ENCODE data around the gene NEK6.

Gene NEK6

DNA sequence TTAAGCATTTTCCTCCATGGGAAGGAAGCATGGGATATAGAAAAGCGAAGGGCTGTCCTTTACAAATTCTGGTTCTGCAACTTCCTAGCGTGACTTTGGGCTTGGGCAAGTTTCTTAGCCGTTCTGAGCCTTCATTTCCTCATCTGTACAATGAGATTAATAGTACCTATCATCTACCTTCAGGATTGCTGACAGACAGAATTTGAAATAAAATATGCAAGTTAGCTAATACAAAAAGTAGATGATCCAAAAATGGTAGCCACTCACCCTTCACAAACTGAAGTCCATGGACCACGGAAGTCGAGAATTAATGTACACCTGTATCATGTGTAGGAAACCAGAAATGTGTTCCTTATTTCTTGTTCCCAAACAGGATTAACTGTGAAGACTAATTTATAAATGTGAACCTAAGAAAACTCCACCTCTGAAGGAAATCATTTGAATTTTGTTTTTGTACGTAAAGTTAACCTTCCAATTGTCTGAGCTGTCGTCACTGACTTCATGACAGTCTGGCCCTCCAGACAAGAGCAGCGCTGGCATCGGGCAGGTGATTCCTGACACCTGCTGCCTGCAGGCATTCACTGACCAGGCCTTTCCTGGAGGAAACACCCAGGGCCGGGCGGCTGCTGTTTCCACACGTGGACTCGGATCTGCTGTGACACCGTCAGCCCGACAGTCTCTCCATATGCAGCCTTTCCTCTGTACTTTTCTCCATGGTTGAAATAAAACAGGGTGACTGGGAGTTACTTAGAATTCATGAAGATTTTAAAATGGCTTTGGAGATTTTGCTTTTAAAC lies 94.1 kb downstream of the NEK6 start (continued):
- TF ChIP-seq, protein P1, sequence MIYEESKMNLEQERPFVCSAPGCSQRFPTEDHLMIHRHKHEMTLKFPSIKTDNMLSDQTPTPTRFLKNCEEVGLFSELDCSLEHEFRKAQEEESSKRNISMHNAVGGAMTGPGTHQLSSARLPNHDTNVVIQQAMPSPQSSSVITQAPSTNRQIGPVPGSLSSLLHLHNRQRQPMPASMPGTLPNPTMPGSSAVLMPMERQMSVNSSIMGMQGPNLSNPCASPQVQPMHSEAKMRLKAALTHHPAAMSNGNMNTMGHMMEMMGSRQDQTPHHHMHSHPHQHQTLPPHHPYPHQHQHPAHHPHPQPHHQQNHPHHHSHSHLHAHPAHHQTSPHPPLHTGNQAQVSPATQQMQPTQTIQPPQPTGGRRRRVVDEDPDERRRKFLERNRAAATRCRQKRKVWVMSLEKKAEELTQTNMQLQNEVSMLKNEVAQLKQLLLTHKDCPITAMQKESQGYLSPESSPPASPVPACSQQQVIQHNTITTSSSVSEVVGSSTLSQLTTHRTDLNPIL (CRISPR knock-in tag; IDR thresholded peaks at IDR 0.05; ENCODE audit: low read depth), result no peak
- TF ChIP-seq BACH2 (CRISPR knock-in tag; IDR thresholded peaks at IDR 0.05; ENCODE audit: borderline replicate concordance) (no peak), ARNTL (CRISPR knock-in tag; IDR thresholded peaks at IDR 0.05; ENCODE audit: borderline replicate concordance, low read depth) (no peak), TCF4 (CRISPR knock-in tag; IDR thresholded peaks at IDR 0.05; ENCODE audit: borderline replicate concordance) (no peak), ISL1 (CRISPR knock-in tag; IDR thresholded peaks at IDR 0.05) (no peak), SNAI2 (CRISPR knock-in tag; IDR thresholded peaks at IDR 0.05) (no peak)

DNA sequence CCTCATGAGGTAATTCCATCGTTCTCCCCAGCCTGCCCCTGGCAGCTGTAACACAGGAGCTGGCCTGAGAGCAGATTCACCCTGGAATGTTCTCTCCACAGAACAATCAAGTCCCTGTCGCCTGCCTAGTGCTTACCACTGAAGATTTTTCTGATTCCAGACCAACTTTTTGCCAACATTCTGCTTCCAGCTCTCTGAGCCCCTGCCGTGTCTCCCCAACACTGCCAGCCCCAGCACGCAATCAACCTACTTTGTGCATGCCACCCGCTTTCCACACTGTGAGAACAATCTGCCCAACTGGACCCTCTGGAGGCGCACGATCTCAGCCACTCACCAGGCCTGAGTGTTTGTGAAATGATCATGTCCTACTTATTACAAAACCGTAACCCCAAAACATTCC lies 94.9 kb downstream of the NEK6 start:
- TF ChIP-seq, protein P2, sequence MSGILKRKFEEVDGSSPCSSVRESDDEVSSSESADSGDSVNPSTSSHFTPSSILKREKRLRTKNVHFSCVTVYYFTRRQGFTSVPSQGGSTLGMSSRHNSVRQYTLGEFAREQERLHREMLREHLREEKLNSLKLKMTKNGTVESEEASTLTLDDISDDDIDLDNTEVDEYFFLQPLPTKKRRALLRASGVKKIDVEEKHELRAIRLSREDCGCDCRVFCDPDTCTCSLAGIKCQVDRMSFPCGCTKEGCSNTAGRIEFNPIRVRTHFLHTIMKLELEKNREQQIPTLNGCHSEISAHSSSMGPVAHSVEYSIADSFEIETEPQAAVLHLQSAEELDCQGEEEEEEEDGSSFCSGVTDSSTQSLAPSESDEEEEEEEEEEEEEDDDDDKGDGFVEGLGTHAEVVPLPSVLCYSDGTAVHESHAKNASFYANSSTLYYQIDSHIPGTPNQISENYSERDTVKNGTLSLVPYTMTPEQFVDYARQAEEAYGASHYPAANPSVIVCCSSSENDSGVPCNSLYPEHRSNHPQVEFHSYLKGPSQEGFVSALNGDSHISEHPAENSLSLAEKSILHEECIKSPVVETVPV (CRISPR knock-in tag; IDR thresholded peaks at IDR 0.05), result no peak

DNA sequence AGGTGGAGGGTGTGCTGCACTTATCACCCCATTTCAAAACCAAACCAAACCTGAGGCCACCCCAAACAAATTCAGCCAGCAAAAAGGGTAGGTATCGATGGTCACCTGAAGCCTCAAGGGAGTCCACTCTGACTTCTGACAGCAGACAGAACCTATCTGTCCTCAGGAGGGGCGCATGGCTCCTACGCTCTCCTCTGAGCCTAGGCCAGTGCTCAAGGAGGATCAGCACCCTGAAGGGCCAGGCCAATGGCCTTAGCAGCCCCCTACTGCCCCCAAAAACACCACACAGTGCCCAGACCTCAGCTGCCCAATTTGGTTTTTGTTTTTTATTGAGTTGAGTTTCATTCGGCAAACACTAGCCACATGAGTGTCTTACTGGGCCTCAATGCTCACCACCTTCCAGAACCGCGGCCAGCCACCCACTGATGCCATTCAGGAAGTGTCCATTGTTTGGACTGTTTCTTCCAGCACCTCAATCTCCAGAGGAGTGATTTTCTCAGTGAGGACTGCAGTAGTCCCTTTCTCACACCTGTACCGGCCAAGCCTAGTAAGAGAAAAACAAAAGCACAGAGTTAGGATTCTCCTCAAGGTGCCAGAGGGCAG lies 95.5 kb downstream of the NEK6 start:
- ATAC-seq, result no peak
- no peak for TF ChIP-seq ARNTL (CRISPR knock-in tag; IDR thresholded peaks at IDR 0.05; ENCODE audit: borderline replicate concordance, low read depth)
- no peak for TF ChIP-seq ZNF565 (CRISPR knock-in tag; conservative IDR thresholded peaks at IDR 0.05; ENCODE audit: low read depth)

More for the DNA sequence above, 94.9 kb downstream of the NEK6 start:
- ATAC-seq, result no peak

DNA sequence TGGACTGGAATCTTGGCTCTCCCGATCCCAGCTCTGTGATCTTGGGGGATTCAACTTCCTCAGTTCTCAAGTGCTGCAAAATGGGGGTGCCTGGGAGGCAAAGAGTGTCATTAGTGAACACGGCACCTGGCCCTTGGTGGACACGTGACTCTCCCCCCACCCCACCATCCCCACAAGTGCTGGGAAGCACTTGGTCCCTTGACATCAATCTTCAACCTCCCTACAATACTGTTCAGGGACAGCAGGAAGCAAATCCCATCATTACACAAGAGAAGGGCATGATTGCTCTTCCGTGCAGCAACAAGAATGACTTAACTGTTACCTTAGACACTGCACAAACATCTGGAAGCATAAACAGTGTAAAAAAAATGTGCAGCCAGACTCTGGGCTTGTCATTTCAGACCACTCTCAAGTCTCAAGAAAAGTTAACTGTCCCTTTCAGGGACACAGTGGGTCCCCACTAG lies 96.1 kb downstream of the NEK6 start:
- TF ChIP-seq, protein P2 (CRISPR knock-in tag; IDR thresholded peaks at IDR 0.05), result no peak
- TF ChIP-seq, protein P3, sequence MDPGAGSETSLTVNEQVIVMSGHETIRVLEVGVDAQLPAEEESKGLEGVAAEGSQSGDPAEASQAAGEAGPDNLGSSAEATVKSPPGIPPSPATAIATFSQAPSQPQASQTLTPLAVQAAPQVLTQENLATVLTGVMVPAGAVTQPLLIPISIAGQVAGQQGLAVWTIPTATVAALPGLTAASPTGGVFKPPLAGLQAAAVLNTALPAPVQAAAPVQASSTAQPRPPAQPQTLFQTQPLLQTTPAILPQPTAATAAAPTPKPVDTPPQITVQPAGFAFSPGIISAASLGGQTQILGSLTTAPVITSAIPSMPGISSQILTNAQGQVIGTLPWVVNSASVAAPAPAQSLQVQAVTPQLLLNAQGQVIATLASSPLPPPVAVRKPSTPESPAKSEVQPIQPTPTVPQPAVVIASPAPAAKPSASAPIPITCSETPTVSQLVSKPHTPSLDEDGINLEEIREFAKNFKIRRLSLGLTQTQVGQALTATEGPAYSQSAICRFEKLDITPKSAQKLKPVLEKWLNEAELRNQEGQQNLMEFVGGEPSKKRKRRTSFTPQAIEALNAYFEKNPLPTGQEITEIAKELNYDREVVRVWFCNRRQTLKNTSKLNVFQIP (CRISPR knock-in tag; IDR thresholded peaks at IDR 0.05; ENCODE audit: borderline replicate concordance, low read depth), result no peak
- no peak for TF ChIP-seq ESRRG (CRISPR knock-in tag; IDR thresholded peaks at IDR 0.05)
- ATAC-seq, result no peak

DNA sequence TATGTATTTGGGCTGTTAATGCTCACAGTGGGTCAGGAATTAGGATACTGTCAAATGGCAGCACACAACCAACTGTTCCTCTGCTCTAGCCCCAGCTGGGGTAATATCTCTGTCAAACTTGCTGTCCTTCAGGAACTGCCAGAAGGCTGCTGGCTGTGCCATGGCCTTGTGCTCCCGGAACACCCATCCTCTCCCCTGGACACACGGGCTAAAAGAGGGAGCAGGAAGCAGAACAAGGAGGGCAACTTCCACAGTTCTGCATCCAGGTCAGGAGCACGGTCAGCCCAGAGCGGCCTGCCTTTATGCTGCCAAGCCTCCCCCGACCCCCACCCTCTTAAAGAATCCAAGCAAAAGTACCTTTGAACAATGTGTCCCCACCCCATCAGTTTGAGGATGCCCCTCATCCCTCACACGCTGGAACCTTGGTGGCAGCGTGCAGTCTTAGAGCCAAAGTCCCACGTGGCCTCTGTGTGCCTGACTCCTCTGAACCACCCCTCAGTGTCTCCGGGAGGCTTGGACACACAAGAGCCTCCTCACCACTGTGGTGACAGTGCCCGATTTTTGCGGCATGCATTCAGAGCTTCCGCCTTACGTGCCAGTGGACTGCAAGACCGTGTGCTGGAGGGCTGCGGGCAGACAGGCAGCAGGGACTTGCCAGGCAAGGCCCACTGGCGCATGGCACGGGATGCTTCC lies 96.7 kb downstream of the NEK6 start:
- ATAC-seq, result no peak
- TF ChIP-seq ZFP30 (CRISPR knock-in tag; IDR thresholded peaks at IDR 0.05) (no peak), TOX (CRISPR knock-in tag; IDR thresholded peaks at IDR 0.05; ENCODE audit: borderline replicate concordance) (no peak), ARNTL (CRISPR knock-in tag; IDR thresholded peaks at IDR 0.05; ENCODE audit: borderline replicate concordance, low read depth) (no peak), PPARA (CRISPR knock-in tag; IDR thresholded peaks at IDR 0.05; ENCODE audit: borderline replicate concordance) (no peak), RARB (CRISPR knock-in tag; IDR thresholded peaks at IDR 0.05) (no peak), CSDC2 (CRISPR knock-in tag; IDR thresholded peaks at IDR 0.05) (no peak), SNAI2 (CRISPR knock-in tag; IDR thresholded peaks at IDR 0.05) (no peak), GLIS3 (CRISPR knock-in tag; IDR thresholded peaks at IDR 0.05) (no peak), ISL1 (CRISPR knock-in tag; IDR thresholded peaks at IDR 0.05) (no peak), BACH2 (CRISPR knock-in tag; IDR thresholded peaks at IDR 0.05; ENCODE audit: borderline replicate concordance) (no peak), ESRRG (CRISPR knock-in tag; IDR thresholded peaks at IDR 0.05) (no peak), ZFP3 (CRISPR knock-in tag; IDR thresholded peaks at IDR 0.05) (no peak), ZNF565 (CRISPR knock-in tag; conservative IDR thresholded peaks at IDR 0.05; ENCODE audit: low read depth) (no peak), ZC3H10 (CRISPR knock-in tag; IDR thresholded peaks at IDR 0.05) (no peak), ZNF8 (CRISPR knock-in tag; IDR thresholded peaks at IDR 0.05) (no peak)
- TF ChIP-seq, protein P4, sequence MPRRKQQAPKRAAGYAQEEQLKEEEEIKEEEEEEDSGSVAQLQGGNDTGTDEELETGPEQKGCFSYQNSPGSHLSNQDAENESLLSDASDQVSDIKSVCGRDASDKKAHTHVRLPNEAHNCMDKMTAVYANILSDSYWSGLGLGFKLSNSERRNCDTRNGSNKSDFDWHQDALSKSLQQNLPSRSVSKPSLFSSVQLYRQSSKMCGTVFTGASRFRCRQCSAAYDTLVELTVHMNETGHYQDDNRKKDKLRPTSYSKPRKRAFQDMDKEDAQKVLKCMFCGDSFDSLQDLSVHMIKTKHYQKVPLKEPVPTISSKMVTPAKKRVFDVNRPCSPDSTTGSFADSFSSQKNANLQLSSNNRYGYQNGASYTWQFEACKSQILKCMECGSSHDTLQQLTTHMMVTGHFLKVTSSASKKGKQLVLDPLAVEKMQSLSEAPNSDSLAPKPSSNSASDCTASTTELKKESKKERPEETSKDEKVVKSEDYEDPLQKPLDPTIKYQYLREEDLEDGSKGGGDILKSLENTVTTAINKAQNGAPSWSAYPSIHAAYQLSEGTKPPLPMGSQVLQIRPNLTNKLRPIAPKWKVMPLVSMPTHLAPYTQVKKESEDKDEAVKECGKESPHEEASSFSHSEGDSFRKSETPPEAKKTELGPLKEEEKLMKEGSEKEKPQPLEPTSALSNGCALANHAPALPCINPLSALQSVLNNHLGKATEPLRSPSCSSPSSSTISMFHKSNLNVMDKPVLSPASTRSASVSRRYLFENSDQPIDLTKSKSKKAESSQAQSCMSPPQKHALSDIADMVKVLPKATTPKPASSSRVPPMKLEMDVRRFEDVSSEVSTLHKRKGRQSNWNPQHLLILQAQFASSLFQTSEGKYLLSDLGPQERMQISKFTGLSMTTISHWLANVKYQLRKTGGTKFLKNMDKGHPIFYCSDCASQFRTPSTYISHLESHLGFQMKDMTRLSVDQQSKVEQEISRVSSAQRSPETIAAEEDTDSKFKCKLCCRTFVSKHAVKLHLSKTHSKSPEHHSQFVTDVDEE (CRISPR knock-in tag; IDR thresholded peaks at IDR 0.05), result no peak
- TF ChIP-seq, protein P3 (CRISPR knock-in tag; IDR thresholded peaks at IDR 0.05; ENCODE audit: borderline replicate concordance, low read depth), result no peak

All from SK-N-SH treated with all-trans-retinoic acid at 6 μM for 48 hours (cell line).